ENCODE measurements around the gene DNAJA3.

GRCh38 chr16:4475880-4476788 is 50.5 kb downstream of the DNAJA3 start, which contains the start of gene HMOX2:
- TF ChIP-seq, protein P1, sequence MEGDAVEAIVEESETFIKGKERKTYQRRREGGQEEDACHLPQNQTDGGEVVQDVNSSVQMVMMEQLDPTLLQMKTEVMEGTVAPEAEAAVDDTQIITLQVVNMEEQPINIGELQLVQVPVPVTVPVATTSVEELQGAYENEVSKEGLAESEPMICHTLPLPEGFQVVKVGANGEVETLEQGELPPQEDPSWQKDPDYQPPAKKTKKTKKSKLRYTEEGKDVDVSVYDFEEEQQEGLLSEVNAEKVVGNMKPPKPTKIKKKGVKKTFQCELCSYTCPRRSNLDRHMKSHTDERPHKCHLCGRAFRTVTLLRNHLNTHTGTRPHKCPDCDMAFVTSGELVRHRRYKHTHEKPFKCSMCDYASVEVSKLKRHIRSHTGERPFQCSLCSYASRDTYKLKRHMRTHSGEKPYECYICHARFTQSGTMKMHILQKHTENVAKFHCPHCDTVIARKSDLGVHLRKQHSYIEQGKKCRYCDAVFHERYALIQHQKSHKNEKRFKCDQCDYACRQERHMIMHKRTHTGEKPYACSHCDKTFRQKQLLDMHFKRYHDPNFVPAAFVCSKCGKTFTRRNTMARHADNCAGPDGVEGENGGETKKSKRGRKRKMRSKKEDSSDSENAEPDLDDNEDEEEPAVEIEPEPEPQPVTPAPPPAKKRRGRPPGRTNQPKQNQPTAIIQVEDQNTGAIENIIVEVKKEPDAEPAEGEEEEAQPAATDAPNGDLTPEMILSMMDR (IDR thresholded peaks at IDR 0.05), result peak; percentile 24 to 48 (median 37)
- TF ChIP-seq EP300 (IDR thresholded peaks at IDR 0.05) (no peak), POLR2A (IDR thresholded peaks at IDR 0.05; ENCODE audit: low read depth) (no peak)
